Endothelial cell of umbilical vein (primary cell): ENCODE measurements around the gene PROM1. TPM values are rescaled to one million over a fixed set of nuclear protein-coding genes. Genes with fewer than 3 reads are reported as not detected.

ENCODE experiments used
- BruUV-seq: library from RNA; stranded (reverse); fragments of 400-500 nt; replicated peaks from 2 replicates; lab custom pipeline; 2021; lab: Mats Ljungman, UMichigan
- CTCF ChIA-PET: fragments of 300-600, 350-600 bp; sonication (Branson Sonifier 250); formaldehyde crosslinking; loops from one replicate; lab custom pipeline; 2021; ENCODE audit warnings: antibody characterized with exemption, inconsistent platforms; lab: Charles Lee
- POLR2A ChIA-PET: fragments of 300-600, 350-600 bp; sonication (Branson Sonifier 250); formaldehyde crosslinking; loops from one replicate; lab custom pipeline; 2021; ENCODE audit warnings: antibody characterized with exemption, inconsistent platforms; lab: Charles Lee
- DNase-seq: peaks from one replicate; pipeline ENCODE4 v3.0.0-alpha.2; 2011; ENCODE audit warnings: low read depth, low spot score
- FAIRE-seq: peaks from 2 replicates; lab custom pipeline; 2011; peaks lifted over from hg19 to GRCh38; lab: Jason Lieb, UNC
- H2AFZ ChIP-seq: 2 replicates; pipeline ENCODE4 v1.6.0; 2012; ENCODE audit warnings: low read depth, low read length, control low read depth, inconsistent platforms
- H3K27ac ChIP-seq: 2 replicates; pipeline ENCODE4 v1.5.1; 2011; ENCODE audit warnings: low read depth, mild to moderate bottlenecking, control low read depth, low read length, moderate library complexity; ENCODE audit not compliant: insufficient read depth
- H3K27me3 ChIP-seq, 2 experiments: 2 replicates each; pipeline versions ENCODE4 v1.6.0 to v1.6.1; 2011; ENCODE audit warnings: low read length in 2 of 2, mixed read lengths in 1 of 2; ENCODE audit not compliant: control insufficient read depth in 2 of 2, insufficient read depth in 2 of 2
- H3K36me3 ChIP-seq, 2 experiments: 2 replicates in 1 of 2; 3 replicates in 1 of 2; pipeline ENCODE4 v1.5.1; 2011; ENCODE audit warnings: low read length in 2 of 2, mild to moderate bottlenecking in 1 of 2, moderate library complexity in 1 of 2; ENCODE audit not compliant: control insufficient read depth in 2 of 2, insufficient read depth in 2 of 2; ENCODE audit errors: extremely low read depth in 1 of 2
- H3K4me1 ChIP-seq: 3 replicates; pipeline ENCODE4 v1.5.1; 2011; ENCODE audit warnings: mild to moderate bottlenecking, low read length; ENCODE audit not compliant: control insufficient read depth, insufficient read depth; ENCODE audit errors: extremely low read depth
- H3K4me2 ChIP-seq: 2 replicates; pipeline ENCODE4 v1.6.1; 2011; ENCODE audit warnings: low read length, control low read depth, mixed read lengths; ENCODE audit not compliant: insufficient read depth
- H3K4me3 ChIP-seq, 3 experiments: fragments of 200-600 bp in 1 of 3; sonication (generic), shearing (Covaris generic) in 1 of 3; replicated peaks in 1 of 3; 2 replicates each; pipeline ENCODE4 v1.5.1; 2011 to 2016; ENCODE audit warnings: control low read depth in 3 of 3, low read length in 3 of 3, mild to moderate bottlenecking in 2 of 3, inconsistent platforms in 1 of 3, low read depth in 1 of 3, moderate library complexity in 1 of 3; ENCODE audit not compliant: insufficient read depth in 1 of 3
- H3K79me2 ChIP-seq: 2 replicates; pipeline ENCODE4 v1.6.0; 2012; ENCODE audit warnings: low read length, inconsistent platforms; ENCODE audit not compliant: control insufficient read depth, insufficient read depth
- H3K9ac ChIP-seq: replicated peaks from 2 replicates; pipeline ENCODE3; 2011; ENCODE audit warnings: low read length, control low read depth; ENCODE audit not compliant: insufficient read depth; ENCODE audit errors: extremely low read depth
- H3K9me1 ChIP-seq: replicated peaks from 3 replicates; pipeline ENCODE4 v1.6.0; 2011; ENCODE audit warnings: mild to moderate bottlenecking, low read length; ENCODE audit not compliant: control insufficient read depth, insufficient read depth; ENCODE audit errors: extremely low read depth
- H3K9me3 ChIP-seq: replicated peaks from 2 replicates; pipeline ENCODE4 v1.5.1; 2012; ENCODE audit warnings: low read length, inconsistent platforms; ENCODE audit not compliant: control insufficient read depth, insufficient read depth
- H4K20me1 ChIP-seq: replicated peaks from 2 replicates; pipeline ENCODE3; 2011; ENCODE audit warnings: mild to moderate bottlenecking, low read length; ENCODE audit not compliant: control insufficient read depth, insufficient read depth; ENCODE audit errors: extremely low read depth
- CTCF ChIP-seq, 2 donors: IDR thresholded peaks; 1 replicate in 1 of 2; 2 replicates in 1 of 2; pipeline ENCODE4 v1.5.1; 2011; ENCODE audit warnings: low read length in 2 of 2, mild to moderate bottlenecking in 2 of 2, moderate library complexity in 2 of 2, control low read depth in 1 of 2, inconsistent platforms in 1 of 2, low read depth in 1 of 2; ENCODE audit not compliant: insufficient read depth in 1 of 2; ENCODE audit errors: extremely low read depth in 1 of 2
- GATA2 ChIP-seq: IDR thresholded peaks from 2 replicates; pipeline ENCODE4 v1.7.0; 2011; ENCODE audit warnings: low read depth, mild to moderate bottlenecking, moderate library complexity, mixed read lengths, low read length; ENCODE audit not compliant: insufficient read length, insufficient read depth
- MYC ChIP-seq: IDR thresholded peaks from one replicate; pipeline ENCODE4 v1.6.1; 2011; ENCODE audit warnings: mild to moderate bottlenecking, low read depth, low read length
- POLR2AphosphoS5 ChIP-seq: IDR thresholded peaks from 2 replicates; pipeline ENCODE4 v1.6.1; 2012; ENCODE audit warnings: low read depth, mild to moderate bottlenecking, control low read depth, low read length, moderate library complexity; ENCODE audit not compliant: insufficient read depth
- dilution Hi-C: fragments of 300-500 bp; cut with MboI; formaldehyde crosslinking; loops from one replicate; pipeline ENCODE4 v1.15.0; 2019; ENCODE audit warnings: low sequenced_read_pairs; ENCODE audit not compliant: extremely low pct_ligation_motif_present
- intact Hi-C: fragments of 100-400 bp; cut with micrococcal nuclease; formaldehyde crosslinking; loops from one replicate; pipeline ENCODE4 v1.10.0; 2022
- polyA plus RNA-seq, 4 experiments: library from polyadenylated mRNA; depleted of rRNA in 3 of 4; stranded (reverse) in 3 of 4; unstranded in 1 of 4; fragments of >200 nt; gene quantifications; 2 replicates each; pipeline versions ENCODE4 v1.2.1 to v1.2.3, GENCODE V29; 2011 to 2012; ENCODE audit warnings: missing spikeins in 1 of 4
- total RNA-seq: library from RNA; stranded (reverse); gene quantifications from 2 replicates; pipeline ENCODE4 v1.2.3, GENCODE V29; 2021

PROM1 gene
- total and polyA plus RNA-seq, 2 donors (not counting 3 experiments of a cell fraction or from before 2014, with no cell fraction given): 0.36 to 1.7 TPM

- Histone ChIP-seq H3K9me1 (no peaks in the 10 kb centered on the region), H3K4me3 (no peak overlapping the region), H3K27me3 (no peaks in the 10 kb centered on the region), H4K20me1 (no peaks in the 10 kb centered on the region), H3K4me1 (no peaks in the 10 kb centered on the region), H3K36me3 (no peaks in the 10 kb centered on the region), H2AFZ (no peak overlapping the region), H3K79me2 (no peaks in the 10 kb centered on the region), H3K9me3 (no peaks in the 10 kb centered on the region), H3K4me2 (no peak overlapping the region), H3K9ac (no peak overlapping the region), H3K27ac (no peak overlapping the region)
- peak; percentile 75 to 84 for TF ChIP-seq CTCF (IDR thresholded peaks at IDR 0.05; ENCODE audit: extremely low read depth in 1 of 2, insufficient read depth in 1 of 2, low read depth in 1 of 2, low read length in 2 of 2)
- no peak for TF ChIP-seq MYC
- no peak for TF ChIP-seq POLR2AphosphoS5
- TF ChIP-seq GATA2: peak; percentile 45
- intact Hi-C loops (loop anchor here (1.0 to 2.0 kb wide), 6 partner anchors 36 to 477 kb away; no protein-coding TSS in a partner anchor), dilution Hi-C loops (no loop called here)
- DNase-seq (peak; percentile 69), FAIRE-seq (peak; percentile 82)
- ChIA-PET CTCF (interaction anchor here (0.6 to 4.3 kb wide), 55 partner anchors 10 to 497 kb away, joined by 3 to 465 read pairs (median 5); partner anchors contain the start of genes CC2D2A and FGFBP1), POLR2A (interaction anchor here (1.0 kb wide), 1 partner anchor 74 kb away, joined by 3 read pairs; no protein-coding TSS in a partner anchor)
- no TSS peak for BruUV-seq
Observed at GRCh38 chr4:15956179-15956850, 127.5 kb downstream of the PROM1 start.
